Measurements from ENCODE around the gene SF3B3. TPM values are rescaled to one million over a fixed set of nuclear protein-coding genes. Genes with fewer than 3 reads are reported as not detected.

The SF3B3 gene
- total RNA-seq, 1 experiment from 2014 or later: 133 TPM

GRCh38 chr16:70575376-70575775 is 51.8 kb downstream of the SF3B3 start:
- Histone ChIP-seq H3K4me1 (ENCODE audit: insufficient read depth, low read length) (peaks cover 6% of the 10 kb centered on the region; the same call in 1 of the 2 replicates), H3K27ac (ENCODE audit: low read length) (no peak overlapping the region), H3K4me2 (ENCODE audit: low read length) (no peak overlapping the region), H3K36me3 (ENCODE audit: low read depth, low read length) (peaks cover 25% of the 10 kb centered on the region), H3F3A (ENCODE audit: low read length, unreplicated experiment) (no peaks in the 10 kb centered on the region), H2AFZ (ENCODE audit: low read length) (no peak overlapping the region), H3K27me3 (ENCODE audit: low read length) (no peaks in the 10 kb centered on the region), H3K9me3 (ENCODE audit: low read length) (no peaks in the 10 kb centered on the region), H3K9ac (ENCODE audit: low read length) (no peak overlapping the region), H3K79me2 (ENCODE audit: low read length) (no peaks in the 10 kb centered on the region), H3K9me2 (replicated peaks; ENCODE audit: low read length) (no peaks in the 10 kb centered on the region), H4K20me1 (ENCODE audit: low read length) (no peaks in the 10 kb centered on the region; the same call in 1 of the 2 replicates), H3K4me3 (ENCODE audit: low read length) (no peak overlapping the region)
- CTCF ChIA-PET: no interaction called here
- TSS peak; percentile 4 for BruUV-seq (replicated peaks)
- no peak for TF ChIP-seq EZH2 (IDR thresholded peaks at IDR 0.05; ENCODE audit: low read length, unreplicated experiment)
- no peak for TF ChIP-seq CTCF (conservative IDR thresholded peaks at IDR 0.05; ENCODE audit: low read depth, low read length)
- no peak for TF ChIP-seq EZH2phosphoT487 (IDR thresholded peaks at IDR 0.05; ENCODE audit: borderline replicate concordance, low read length)
- DNase-seq (no peak), ATAC-seq (no peak)
- intact Hi-C loops (cut with micrococcal nuclease): loop anchor here (5.0 kb wide), 1 partner anchor 77 kb away; no protein-coding TSS in a partner anchor
- POLR2A ChIA-PET (ENCODE audit: unreplicated experiment): no interaction called here

GRCh38 chr16:70576431-70577255 is 53.0 kb downstream of the SF3B3 start:
- ChIA-PET CTCF (no interaction called here), POLR2A (ENCODE audit: unreplicated experiment) (interaction anchor here (0.6 to 0.8 kb wide), 2 partner anchors 43 to 209 kb away, joined by 3 to 15 read pairs; no protein-coding TSS in a partner anchor)
- Histone ChIP-seq H2AFZ (ENCODE audit: low read length) (no peak overlapping the region), H3K27ac (ENCODE audit: low read length) (no peak overlapping the region), H4K20me1 (ENCODE audit: low read length) (no peaks in the 10 kb centered on the region; the same call in 1 of the 2 replicates), H3K36me3 (ENCODE audit: low read depth, low read length) (peaks cover 13% of the 10 kb centered on the region), H3F3A (ENCODE audit: low read length, unreplicated experiment) (no peaks in the 10 kb centered on the region), H3K27me3 (ENCODE audit: low read length) (no peaks in the 10 kb centered on the region), H3K9me3 (ENCODE audit: low read length) (no peaks in the 10 kb centered on the region), H3K4me3 (ENCODE audit: low read length) (no peak overlapping the region), H3K9me2 (replicated peaks; ENCODE audit: low read length) (no peaks in the 10 kb centered on the region), H3K4me1 (ENCODE audit: insufficient read depth, low read length) (peaks cover 6% of the 10 kb centered on the region; the same call in 1 of the 2 replicates), H3K9ac (ENCODE audit: low read length) (no peak overlapping the region), H3K4me2 (ENCODE audit: low read length) (no peak overlapping the region), H3K79me2 (ENCODE audit: low read length) (no peaks in the 10 kb centered on the region)
- DNase-seq (peak; percentile 22), ATAC-seq (peak; percentile 43)
- TF ChIP-seq EZH2phosphoT487 (IDR thresholded peaks at IDR 0.05; ENCODE audit: borderline replicate concordance, low read length): no peak
- TF ChIP-seq EZH2 (IDR thresholded peaks at IDR 0.05; ENCODE audit: low read length, unreplicated experiment): no peak
- TF ChIP-seq CTCF (conservative IDR thresholded peaks at IDR 0.05; ENCODE audit: low read depth, low read length): no peak
- intact Hi-C loops (cut with micrococcal nuclease): loop anchor here (5.0 kb wide), 1 partner anchor 76 kb away; no protein-coding TSS in a partner anchor
- BruUV-seq (replicated peaks): no TSS peak

- peak; percentile 66 for ATAC-seq
- ChIA-PET CTCF (no interaction called here), POLR2A (ENCODE audit: unreplicated experiment) (no interaction called here)
- H3K9me3 ChIP-seq (ENCODE audit: low read length): no peaks in the 10 kb centered on the region
- no peak overlapping the region for H2AFZ ChIP-seq (ENCODE audit: low read length)
- H3K4me2 ChIP-seq (ENCODE audit: low read length): no peak overlapping the region
- H3K36me3 ChIP-seq (ENCODE audit: low read depth, low read length): peaks cover 7% of the 10 kb centered on the region
- H4K20me1 ChIP-seq (ENCODE audit: low read length): no peaks in the 10 kb centered on the region; the same call in 1 of the 2 replicates
- no peak overlapping the region for H3K9ac ChIP-seq (ENCODE audit: low read length)
- no peak overlapping the region for H3K4me3 ChIP-seq (ENCODE audit: low read length)
- BruUV-seq (replicated peaks): no TSS peak
- H3K79me2 ChIP-seq (ENCODE audit: low read length): no peaks in the 10 kb centered on the region
- no peaks in the 10 kb centered on the region for H3K27me3 ChIP-seq (ENCODE audit: low read length)
- no peak overlapping the region for H3K27ac ChIP-seq (ENCODE audit: low read length)
- H3K9me2 ChIP-seq (replicated peaks; ENCODE audit: low read length): no peaks in the 10 kb centered on the region
- H3F3A ChIP-seq (ENCODE audit: low read length, unreplicated experiment): no peaks in the 10 kb centered on the region
- intact Hi-C loops (cut with micrococcal nuclease): loop anchor here (5.0 kb wide), 1 partner anchor 75 kb away; no protein-coding TSS in a partner anchor
- no peak for TF ChIP-seq EZH2phosphoT487 (IDR thresholded peaks at IDR 0.05; ENCODE audit: borderline replicate concordance, low read length)
- TF ChIP-seq EZH2 (IDR thresholded peaks at IDR 0.05; ENCODE audit: low read length, unreplicated experiment): no peak
- TF ChIP-seq CTCF (conservative IDR thresholded peaks at IDR 0.05; ENCODE audit: low read depth, low read length): no peak
- peaks cover 6% of the 10 kb centered on the region; the same call in 1 of the 2 replicates for H3K4me1 ChIP-seq (ENCODE audit: insufficient read depth, low read length)
- peak; percentile 51 for DNase-seq
Measured at GRCh38 chr16:70577256-70577698, 53.7 kb downstream of the SF3B3 start.

All from PC-3 (cell line).